GM12874 (cell line): Measurements from ENCODE around the gene INPPL1.

ENCODE experiments used
- CTCF ChIP-seq: IDR thresholded peaks from 2 replicates; pipeline ENCODE4 v1.5.1; 2011; ENCODE audit warnings: low read depth, mild to moderate bottlenecking, control low read depth, low read length, moderate library complexity; ENCODE audit not compliant: insufficient read depth

The INPPL1 gene

GRCh38 chr11:72228844-72229231, 4.3 kb downstream of the INPPL1 start:
- no peak for TF ChIP-seq CTCF

- TF ChIP-seq CTCF, result no peak
Observed at GRCh38 chr11:72229336-72229924, 4.9 kb downstream of the INPPL1 start.

GRCh38 chr11:72229925-72230763, 5.6 kb downstream of the INPPL1 start:
- TF ChIP-seq CTCF, result no peak

- TF ChIP-seq CTCF, result no peak
Observed at GRCh38 chr11:72230764-72231365, 6.3 kb downstream of the INPPL1 start.

- no peak for TF ChIP-seq CTCF
Observed at GRCh38 chr11:72231396-72232259, 7.1 kb downstream of the INPPL1 start.

- no peak for TF ChIP-seq CTCF
Observed at GRCh38 chr11:72232260-72233055, 7.9 kb downstream of the INPPL1 start.
